Astrocyte of the spinal cord (primary cell): Measurements from ENCODE around the gene CCER1.

Source experiments
- DNase-seq: peaks from one replicate; pipeline ENCODE4 v3.0.0; 2011; ENCODE audit warnings: low read depth, low spot score
- H3K4me3 ChIP-seq: 2 replicates; pipeline ENCODE4 v1.5.1; 2011; ENCODE audit warnings: low read depth, mild to moderate bottlenecking, low read length, moderate library complexity
- in situ Hi-C: cut with HindIII; loops from 2 replicates; pipeline ENCODE4 v1.10.0; 2017; ENCODE audit warnings: low sequenced_read_pairs
- TF ChIP-seq, protein P1 (sequence below): IDR thresholded peaks from 2 replicates; pipeline ENCODE4 v1.5.1; 2012; ENCODE audit warnings: low read depth, mild to moderate bottlenecking, low read length, inconsistent platforms

CCER1 gene

GRCh38 chr12:90909069-90909770, 45.8 kb downstream of the CCER1 start:
- H3K4me3 ChIP-seq, result no peak overlapping the region
- peak; percentile 65 for DNase-seq
- in situ Hi-C loops, result no loop called here
- TF ChIP-seq, protein P1, sequence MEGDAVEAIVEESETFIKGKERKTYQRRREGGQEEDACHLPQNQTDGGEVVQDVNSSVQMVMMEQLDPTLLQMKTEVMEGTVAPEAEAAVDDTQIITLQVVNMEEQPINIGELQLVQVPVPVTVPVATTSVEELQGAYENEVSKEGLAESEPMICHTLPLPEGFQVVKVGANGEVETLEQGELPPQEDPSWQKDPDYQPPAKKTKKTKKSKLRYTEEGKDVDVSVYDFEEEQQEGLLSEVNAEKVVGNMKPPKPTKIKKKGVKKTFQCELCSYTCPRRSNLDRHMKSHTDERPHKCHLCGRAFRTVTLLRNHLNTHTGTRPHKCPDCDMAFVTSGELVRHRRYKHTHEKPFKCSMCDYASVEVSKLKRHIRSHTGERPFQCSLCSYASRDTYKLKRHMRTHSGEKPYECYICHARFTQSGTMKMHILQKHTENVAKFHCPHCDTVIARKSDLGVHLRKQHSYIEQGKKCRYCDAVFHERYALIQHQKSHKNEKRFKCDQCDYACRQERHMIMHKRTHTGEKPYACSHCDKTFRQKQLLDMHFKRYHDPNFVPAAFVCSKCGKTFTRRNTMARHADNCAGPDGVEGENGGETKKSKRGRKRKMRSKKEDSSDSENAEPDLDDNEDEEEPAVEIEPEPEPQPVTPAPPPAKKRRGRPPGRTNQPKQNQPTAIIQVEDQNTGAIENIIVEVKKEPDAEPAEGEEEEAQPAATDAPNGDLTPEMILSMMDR, result peak; percentile 92

DNA sequence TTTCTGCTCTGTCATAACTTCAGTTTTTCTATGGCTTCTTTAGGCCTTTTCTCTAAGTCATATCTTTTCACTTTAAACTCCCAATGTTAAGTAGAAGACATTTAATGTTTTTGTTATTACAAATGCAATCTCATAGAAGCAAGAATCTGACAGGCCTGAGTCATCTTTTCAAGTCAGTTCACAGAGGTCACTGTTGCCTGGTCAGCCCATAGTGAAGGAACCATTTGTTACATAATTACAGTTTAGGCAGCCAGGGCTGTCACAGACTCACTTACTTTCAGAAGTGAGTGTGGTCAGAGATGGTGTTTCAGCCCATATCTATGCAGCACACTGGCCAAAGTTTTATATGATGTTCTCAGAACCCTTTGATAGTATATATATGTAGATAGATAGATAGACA, 46.5 kb downstream of the CCER1 start:
- H3K4me3 ChIP-seq, result no peak overlapping the region
- in situ Hi-C loops, result no loop called here
- TF ChIP-seq, protein P1, result no peak
- DNase-seq, result peak; percentile 74

DNA sequence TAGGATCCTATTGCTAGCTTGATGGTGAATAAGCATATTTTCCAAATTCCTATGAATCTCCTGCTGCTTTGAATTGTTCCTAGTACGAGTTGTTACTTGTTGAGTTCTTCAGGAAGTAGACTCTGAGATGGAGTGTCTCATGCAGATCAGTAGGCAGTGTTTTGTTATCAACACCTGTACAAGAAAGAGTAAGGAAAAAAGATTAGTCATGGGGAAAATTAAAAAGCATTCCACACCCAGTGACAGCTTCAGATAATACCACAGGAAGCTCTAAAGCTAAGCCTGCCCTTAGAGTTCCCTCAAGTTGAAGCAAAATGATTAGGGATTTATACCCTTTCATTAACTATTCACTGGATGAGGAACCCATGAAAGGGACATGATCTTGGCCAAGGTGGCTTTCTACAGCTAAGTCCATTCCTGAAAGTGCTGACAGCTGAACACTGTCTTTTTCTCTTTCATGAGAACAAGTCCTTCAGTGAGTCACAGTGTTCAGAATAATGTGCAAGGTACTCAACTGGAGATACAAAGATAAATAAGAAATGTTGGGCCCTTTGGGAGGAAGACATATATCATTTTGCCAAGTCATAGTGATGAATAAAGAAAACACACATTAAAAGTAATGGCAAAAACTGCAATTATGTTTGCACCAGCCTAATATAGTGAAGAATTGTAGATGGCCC, 49.1 kb downstream of the CCER1 start:
- DNase-seq, result peak; percentile 27
- H3K4me3 ChIP-seq, result no peak overlapping the region
- TF ChIP-seq, protein P1, result no peak
- in situ Hi-C loops, result no loop called here

- no peak for DNase-seq
- TF ChIP-seq, protein P1, result no peak
- H3K4me3 ChIP-seq, result no peak overlapping the region
- in situ Hi-C loops, result no loop called here
Measured at GRCh38 chr12:90902596-90902995, 52.4 kb downstream of the CCER1 start.
